ENCODE measurements around the gene IPO4. TPM values are rescaled to one million over a fixed set of nuclear protein-coding genes. Genes with fewer than 3 reads are reported as not detected.

IPO4 gene
- total and polyA plus RNA-seq, 2 of the 13 experiments (the other 11 are each of a cell fraction or from before 2014, with no cell fraction given): 39.0 to 179 TPM

DNA sequence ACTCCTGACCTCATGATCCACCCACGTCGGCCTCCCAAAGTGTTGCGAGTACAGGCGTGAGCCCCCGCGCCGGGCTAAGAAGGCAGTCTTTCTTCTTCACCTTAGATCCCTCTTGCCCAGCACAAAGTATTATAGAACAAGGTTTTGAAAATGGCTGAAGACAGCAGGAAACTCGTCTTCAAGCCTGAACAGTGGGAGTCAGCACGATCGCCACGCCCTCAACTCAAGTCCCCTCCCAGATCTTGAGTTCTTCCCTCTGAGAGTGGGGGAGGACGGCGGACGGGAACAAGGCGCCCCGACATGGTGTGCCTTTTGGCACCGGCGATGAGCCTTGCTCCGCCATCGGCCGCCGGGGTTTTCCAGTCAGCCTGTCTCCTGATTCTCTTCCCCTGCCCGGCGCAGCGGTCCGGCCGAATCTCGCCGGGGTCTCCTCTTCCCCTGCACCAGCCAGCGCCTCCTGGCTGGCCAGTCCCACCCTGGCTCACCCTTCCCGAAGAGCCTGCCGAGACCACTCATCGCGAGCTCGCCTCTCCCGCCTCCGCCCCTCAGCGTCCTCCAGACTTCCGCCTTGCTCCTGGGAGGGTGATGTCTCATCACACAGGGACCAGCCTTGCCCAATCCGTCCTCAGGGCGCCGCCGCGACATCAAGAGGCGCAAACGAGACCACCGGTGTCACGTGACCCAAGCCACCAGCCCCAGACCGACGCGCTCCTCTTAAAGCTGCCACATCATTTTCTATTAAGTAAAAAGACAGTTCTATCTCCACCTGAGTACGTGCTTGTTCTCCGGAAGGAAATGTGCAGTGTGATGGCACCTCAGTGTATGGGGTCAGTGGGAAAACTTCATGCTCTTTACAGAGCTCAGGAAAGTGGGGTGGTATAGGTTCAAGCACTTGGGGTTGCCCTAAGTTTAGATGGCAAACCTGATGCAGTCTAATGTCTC is 24.6 kb upstream of the IPO4 start, which contains the start of gene CHMP4A (continued):
- TF ChIP-seq, protein P1, sequence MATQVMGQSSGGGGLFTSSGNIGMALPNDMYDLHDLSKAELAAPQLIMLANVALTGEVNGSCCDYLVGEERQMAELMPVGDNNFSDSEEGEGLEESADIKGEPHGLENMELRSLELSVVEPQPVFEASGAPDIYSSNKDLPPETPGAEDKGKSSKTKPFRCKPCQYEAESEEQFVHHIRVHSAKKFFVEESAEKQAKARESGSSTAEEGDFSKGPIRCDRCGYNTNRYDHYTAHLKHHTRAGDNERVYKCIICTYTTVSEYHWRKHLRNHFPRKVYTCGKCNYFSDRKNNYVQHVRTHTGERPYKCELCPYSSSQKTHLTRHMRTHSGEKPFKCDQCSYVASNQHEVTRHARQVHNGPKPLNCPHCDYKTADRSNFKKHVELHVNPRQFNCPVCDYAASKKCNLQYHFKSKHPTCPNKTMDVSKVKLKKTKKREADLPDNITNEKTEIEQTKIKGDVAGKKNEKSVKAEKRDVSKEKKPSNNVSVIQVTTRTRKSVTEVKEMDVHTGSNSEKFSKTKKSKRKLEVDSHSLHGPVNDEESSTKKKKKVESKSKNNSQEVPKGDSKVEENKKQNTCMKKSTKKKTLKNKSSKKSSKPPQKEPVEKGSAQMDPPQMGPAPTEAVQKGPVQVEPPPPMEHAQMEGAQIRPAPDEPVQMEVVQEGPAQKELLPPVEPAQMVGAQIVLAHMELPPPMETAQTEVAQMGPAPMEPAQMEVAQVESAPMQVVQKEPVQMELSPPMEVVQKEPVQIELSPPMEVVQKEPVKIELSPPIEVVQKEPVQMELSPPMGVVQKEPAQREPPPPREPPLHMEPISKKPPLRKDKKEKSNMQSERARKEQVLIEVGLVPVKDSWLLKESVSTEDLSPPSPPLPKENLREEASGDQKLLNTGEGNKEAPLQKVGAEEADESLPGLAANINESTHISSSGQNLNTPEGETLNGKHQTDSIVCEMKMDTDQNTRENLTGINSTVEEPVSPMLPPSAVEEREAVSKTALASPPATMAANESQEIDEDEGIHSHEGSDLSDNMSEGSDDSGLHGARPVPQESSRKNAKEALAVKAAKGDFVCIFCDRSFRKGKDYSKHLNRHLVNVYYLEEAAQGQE (IDR thresholded peaks at IDR 0.05; ENCODE audit: borderline replicate concordance in 1 of 2, low read depth in 1 of 2, low read length in 2 of 2): peak in 1 of 2 experiments; percentile 46; a peak in 1 of 4 replicates
- TF ChIP-seq PLSCR1 (CRISPR knock-in tag; IDR thresholded peaks at IDR 0.05; ENCODE audit: borderline replicate concordance) (no peak), ATF7 (IDR thresholded peaks at IDR 0.05) (no peak), ATF7 (CRISPR knock-in tag; IDR thresholded peaks at IDR 0.05) (peak; percentile 85), THAP7 (CRISPR knock-in tag; IDR thresholded peaks at IDR 0.05) (peak; percentile 92), DPF2 (CRISPR knock-in tag; IDR thresholded peaks at IDR 0.05; ENCODE audit: borderline replicate concordance, low read depth) (peak; percentile 48; the same call in 1 of the 2 replicates), RFX5 (IDR thresholded peaks at IDR 0.05; ENCODE audit: low read depth, low read length) (peak; percentile 57), MLXIP (CRISPR knock-in tag; IDR thresholded peaks at IDR 0.05; ENCODE audit: borderline replicate concordance) (no peak), ZNF564 (CRISPR knock-in tag; IDR thresholded peaks at IDR 0.05) (no peak), ZNF503 (CRISPR knock-in tag; IDR thresholded peaks at IDR 0.05) (peak; percentile 82), CC2D1A (CRISPR knock-in tag; IDR thresholded peaks at IDR 0.05) (peak; percentile 90; the same call in 1 of the 2 replicates), ZEB1 (IDR thresholded peaks at IDR 0.05; ENCODE audit: insufficient replicate concordance, low read depth) (no peak), PRPF4 (IDR thresholded peaks at IDR 0.05; ENCODE audit: low read depth, low read length, poor library complexity, severe bottlenecking) (no peak)
- TF ChIP-seq, protein P2, sequence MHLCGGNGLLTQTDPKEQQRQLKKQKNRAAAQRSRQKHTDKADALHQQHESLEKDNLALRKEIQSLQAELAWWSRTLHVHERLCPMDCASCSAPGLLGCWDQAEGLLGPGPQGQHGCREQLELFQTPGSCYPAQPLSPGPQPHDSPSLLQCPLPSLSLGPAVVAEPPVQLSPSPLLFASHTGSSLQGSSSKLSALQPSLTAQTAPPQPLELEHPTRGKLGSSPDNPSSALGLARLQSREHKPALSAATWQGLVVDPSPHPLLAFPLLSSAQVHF (CRISPR knock-in tag; IDR thresholded peaks at IDR 0.05): no peak

All from HepG2 (cell line).